NT2/D1 (cell line): ENCODE measurements around the gene ROMO1.

ENCODE experiments used
- SUZ12 ChIP-seq: IDR thresholded peaks from 2 replicates; pipeline ENCODE4 v1.6.1; 2011; ENCODE audit not compliant: insufficient read length, insufficient read depth; ENCODE audit errors: extremely low read depth
- YY1 ChIP-seq: IDR thresholded peaks from 2 replicates; pipeline ENCODE4 v1.6.1; 2011; ENCODE audit not compliant: insufficient read length, insufficient read depth
- ZNF274 ChIP-seq: IDR thresholded peaks from 2 replicates; pipeline ENCODE4 v1.6.1; 2011; ENCODE audit warnings: mild to moderate bottlenecking, low read depth, low read length

GRCh38 chr20:35660122-35660937 lies 38.9 kb upstream of the ROMO1 start:
- TF ChIP-seq ZNF274 (no peak), SUZ12 (no peak), YY1 (no peak)
